ENCODE data around the gene ANO10. TPM values are rescaled to one million over a fixed set of nuclear protein-coding genes. Genes with fewer than 3 reads are reported as not detected.

ANO10 gene
- total RNA-seq, 4 donors from 2014 or later: 20.9 to 70.5 (median 48.0) TPM

DNA sequence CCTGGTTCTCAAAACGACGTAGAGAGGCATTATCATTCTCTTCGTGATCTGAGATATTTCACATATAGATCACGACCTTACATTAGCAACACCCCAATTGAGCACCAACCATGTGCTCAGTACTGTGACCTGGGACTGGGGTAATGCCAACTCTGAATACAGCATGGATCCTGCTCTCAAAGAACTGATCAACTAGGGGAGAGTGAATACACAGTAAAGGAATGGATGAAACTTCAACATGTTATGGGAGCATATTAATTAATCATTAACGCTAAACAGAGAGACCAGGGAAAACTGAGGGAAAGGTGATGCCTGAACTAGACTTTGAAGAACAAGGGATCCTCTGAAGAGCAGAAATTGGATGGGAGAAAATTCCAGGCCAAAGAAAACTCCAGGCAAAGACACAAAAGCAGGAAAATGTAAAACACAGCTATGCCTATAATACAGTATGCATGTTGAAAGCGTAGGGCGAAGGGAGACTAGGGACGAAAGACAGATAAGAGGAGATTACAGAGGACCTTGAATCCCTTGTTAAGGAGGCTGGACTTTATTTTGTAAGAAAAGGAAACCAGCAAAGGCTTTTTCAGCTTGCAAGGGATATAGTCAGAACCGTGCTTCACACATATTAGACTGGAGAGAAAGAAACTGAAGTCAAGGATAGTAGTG, 105.7 kb downstream of the ANO10 start:
- 90% methylated on average over 7 to 9 of the region's 9 CpGs for whole genome bisulfite sequencing, 2 donors (ENCODE audit: low coverage in 1 of 2)
- Histone ChIP-seq H3K27ac (no peak overlapping the region), H3K9me3 (peaks cover 0 to 11% of the 10 kb centered on the region in 2 donors), H3K27me3 (no peaks in the 10 kb centered on the region), H3K4me1 (no peaks in the 10 kb centered on the region), H3K36me3 (peaks cover 0 to 3% (median 0%) of the 10 kb centered on the region in 4 donors), H3K4me3 (no peak overlapping the region)
- DNase-seq: no peak
- in situ Hi-C loops (cut with MboI; ENCODE audit: low pct_ligation_motif_present in 1 of 4, low pct_unique_long_range_greater_than_20kb in 1 of 4, low sequenced_read_pairs in 3 of 4) (loop anchor here (25.0 kb wide), 2 partner anchors 354 to 554 kb away; no protein-coding TSS in a partner anchor), intact Hi-C loops (cut with DNase I; ENCODE audit: low total_unique reads) (no loop called here)
- no peak for TF ChIP-seq EP300 (IDR thresholded peaks at IDR 0.05; ENCODE audit: low read depth)
- TF ChIP-seq POLR2A (IDR thresholded peaks at IDR 0.05): no peak
- TF ChIP-seq POLR2AphosphoS5 (IDR thresholded peaks at IDR 0.05): no peak
- TF ChIP-seq, protein P1, sequence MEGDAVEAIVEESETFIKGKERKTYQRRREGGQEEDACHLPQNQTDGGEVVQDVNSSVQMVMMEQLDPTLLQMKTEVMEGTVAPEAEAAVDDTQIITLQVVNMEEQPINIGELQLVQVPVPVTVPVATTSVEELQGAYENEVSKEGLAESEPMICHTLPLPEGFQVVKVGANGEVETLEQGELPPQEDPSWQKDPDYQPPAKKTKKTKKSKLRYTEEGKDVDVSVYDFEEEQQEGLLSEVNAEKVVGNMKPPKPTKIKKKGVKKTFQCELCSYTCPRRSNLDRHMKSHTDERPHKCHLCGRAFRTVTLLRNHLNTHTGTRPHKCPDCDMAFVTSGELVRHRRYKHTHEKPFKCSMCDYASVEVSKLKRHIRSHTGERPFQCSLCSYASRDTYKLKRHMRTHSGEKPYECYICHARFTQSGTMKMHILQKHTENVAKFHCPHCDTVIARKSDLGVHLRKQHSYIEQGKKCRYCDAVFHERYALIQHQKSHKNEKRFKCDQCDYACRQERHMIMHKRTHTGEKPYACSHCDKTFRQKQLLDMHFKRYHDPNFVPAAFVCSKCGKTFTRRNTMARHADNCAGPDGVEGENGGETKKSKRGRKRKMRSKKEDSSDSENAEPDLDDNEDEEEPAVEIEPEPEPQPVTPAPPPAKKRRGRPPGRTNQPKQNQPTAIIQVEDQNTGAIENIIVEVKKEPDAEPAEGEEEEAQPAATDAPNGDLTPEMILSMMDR (IDR thresholded peaks at IDR 0.05): no peak

DNA sequence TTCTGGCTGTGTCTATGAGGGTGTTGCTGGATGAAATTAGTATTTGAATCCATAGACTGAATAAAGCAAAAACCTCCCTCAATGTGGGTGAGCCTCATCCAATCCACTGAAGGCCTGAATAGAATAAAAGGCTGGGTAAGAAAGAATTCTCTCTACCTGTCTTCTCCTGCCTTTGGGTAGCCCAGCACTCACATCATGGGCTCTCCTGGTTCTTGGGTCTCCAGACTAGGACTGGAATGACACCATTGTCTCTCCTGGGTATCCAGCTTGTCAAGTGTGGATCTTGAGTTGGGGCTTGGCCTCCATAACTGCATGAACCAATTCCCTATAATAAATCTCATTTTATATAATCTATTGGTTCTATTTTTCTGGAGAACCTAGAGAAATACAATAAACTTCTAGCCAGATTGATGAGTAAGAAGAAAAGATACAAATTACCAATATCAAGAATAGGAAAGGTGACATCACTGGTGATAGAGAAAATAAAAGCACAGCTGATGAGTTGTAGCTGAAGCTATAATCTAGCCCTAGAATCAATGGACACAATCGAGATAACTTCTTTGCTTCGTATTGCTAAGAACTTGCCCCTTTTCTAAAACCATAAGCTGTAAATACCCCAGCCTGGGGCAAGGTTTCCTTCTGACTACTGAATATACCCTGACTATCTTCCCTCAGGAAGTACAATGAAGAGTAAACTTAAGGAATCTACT, 106.4 kb downstream of the ANO10 start:
- H3K4me3 ChIP-seq: no peak overlapping the region
- DNase-seq: no peak
- H3K27ac ChIP-seq: no peak overlapping the region
- no peaks in the 10 kb centered on the region for H3K36me3 ChIP-seq
- no peaks in the 10 kb centered on the region for H3K27me3 ChIP-seq
- intact Hi-C loops (cut with DNase I; ENCODE audit: low total_unique reads): no loop called here
- no peaks in the 10 kb centered on the region for H3K4me1 ChIP-seq
- WGBS, 2 donors (ENCODE audit: low coverage in 1 of 2): 77 to 81% methylated on average over 2 of the region's 2 CpGs
- TF ChIP-seq, protein P1 (IDR thresholded peaks at IDR 0.05): no peak
- no peak for TF ChIP-seq POLR2A (IDR thresholded peaks at IDR 0.05)
- no peak for TF ChIP-seq EP300 (IDR thresholded peaks at IDR 0.05; ENCODE audit: low read depth)
- TF ChIP-seq POLR2AphosphoS5 (IDR thresholded peaks at IDR 0.05): no peak
- in situ Hi-C loops (cut with MboI; ENCODE audit: low pct_ligation_motif_present in 1 of 4, low pct_unique_long_range_greater_than_20kb in 1 of 4, low sequenced_read_pairs in 3 of 4): loop anchor here (25.0 kb wide), 2 partner anchors 353 to 553 kb away; no protein-coding TSS in a partner anchor
- peaks cover 0 to 11% of the 10 kb centered on the region in 2 donors for H3K9me3 ChIP-seq

DNA sequence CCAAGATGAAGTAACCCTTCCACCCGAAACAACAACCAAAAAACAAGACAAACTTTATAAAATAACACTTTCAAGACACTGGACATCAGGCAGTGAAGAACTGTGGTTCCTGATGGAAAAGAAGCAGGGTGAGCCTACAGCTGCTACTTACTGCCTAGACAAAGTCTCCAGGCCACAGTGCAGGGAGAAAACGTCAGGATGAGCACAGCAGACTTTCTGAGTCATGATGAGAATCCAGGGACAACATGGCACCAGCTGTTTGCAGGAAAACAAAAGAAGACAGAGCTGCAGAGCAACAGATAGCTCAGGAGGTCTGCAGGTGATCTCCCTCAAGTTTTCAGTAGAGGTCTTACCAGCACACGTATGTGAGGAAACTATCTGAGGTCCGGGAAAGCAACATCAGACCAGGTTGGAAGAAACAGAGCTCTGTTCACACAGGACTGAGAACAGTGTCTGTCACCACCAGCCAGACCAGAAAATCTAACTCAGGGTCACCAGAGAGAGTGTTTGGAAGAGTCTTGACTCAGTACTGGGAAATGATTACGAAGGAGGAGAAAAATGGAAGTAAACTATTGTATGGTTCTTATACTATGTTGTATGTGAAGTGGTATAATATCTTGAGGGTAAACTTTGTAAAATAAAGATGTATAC, 108.9 kb downstream of the ANO10 start:
- H3K9me3 ChIP-seq: no peaks in the 10 kb centered on the region
- no peaks in the 10 kb centered on the region for H3K36me3 ChIP-seq
- WGBS, 2 donors (ENCODE audit: low coverage in 1 of 2): 85 to 88% methylated on average over 3 to 5 of the region's 5 CpGs
- TF ChIP-seq, protein P1 (IDR thresholded peaks at IDR 0.05): no peak
- TF ChIP-seq POLR2A (IDR thresholded peaks at IDR 0.05): no peak
- TF ChIP-seq EP300 (IDR thresholded peaks at IDR 0.05; ENCODE audit: low read depth): no peak
- TF ChIP-seq POLR2AphosphoS5 (IDR thresholded peaks at IDR 0.05): no peak
- in situ Hi-C loops (cut with MboI; ENCODE audit: low pct_ligation_motif_present in 1 of 4, low pct_unique_long_range_greater_than_20kb in 1 of 4, low sequenced_read_pairs in 3 of 4) (loop anchor here (25.0 kb wide), 2 partner anchors 351 to 551 kb away; no protein-coding TSS in a partner anchor), intact Hi-C loops (cut with DNase I; ENCODE audit: low total_unique reads) (no loop called here)
- no peak overlapping the region for H3K4me3 ChIP-seq
- no peak for DNase-seq
- H3K27me3 ChIP-seq: no peaks in the 10 kb centered on the region
- no peaks in the 10 kb centered on the region for H3K4me1 ChIP-seq
- no peak overlapping the region for H3K27ac ChIP-seq

DNA sequence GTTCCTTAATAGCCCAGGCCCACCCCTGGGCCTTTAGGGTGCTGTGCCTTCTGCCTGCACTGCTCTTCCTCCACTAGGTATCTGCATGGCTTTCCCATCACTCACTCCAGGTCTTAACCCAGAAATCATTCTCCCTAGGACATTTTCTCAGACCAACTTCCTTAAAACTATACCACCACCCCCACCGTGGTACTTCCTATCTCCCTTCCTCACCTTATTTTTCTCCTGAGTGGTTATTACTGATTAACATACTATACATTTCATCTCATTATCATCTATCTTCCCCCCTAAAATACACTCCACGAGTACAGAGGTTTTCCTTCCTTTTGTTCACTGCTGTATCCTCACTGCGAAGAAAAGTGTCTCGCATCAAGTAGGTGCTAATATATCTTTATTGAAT, 115.2 kb downstream of the ANO10 start:
- intact Hi-C loops (cut with DNase I; ENCODE audit: low total_unique reads): no loop called here
- H3K4me1 ChIP-seq: no peaks in the 10 kb centered on the region
- in situ Hi-C loops (cut with MboI; ENCODE audit: low pct_ligation_motif_present in 1 of 4, low pct_unique_long_range_greater_than_20kb in 1 of 4, low sequenced_read_pairs in 3 of 4): loop anchor here (10.0 to 25.0 kb wide), 4 partner anchors 282 to 544 kb away; no protein-coding TSS in a partner anchor
- 70 to 73% methylated on average over 4 of the region's 4 CpGs for WGBS, 2 donors (ENCODE audit: low coverage in 1 of 2)
- no peaks in the 10 kb centered on the region for H3K27me3 ChIP-seq
- no peaks in the 10 kb centered on the region for H3K9me3 ChIP-seq
- no peaks in the 10 kb centered on the region for H3K36me3 ChIP-seq
- TF ChIP-seq POLR2AphosphoS5 (IDR thresholded peaks at IDR 0.05) (no peak), EP300 (IDR thresholded peaks at IDR 0.05; ENCODE audit: low read depth) (no peak), POLR2A (IDR thresholded peaks at IDR 0.05) (no peak)
- TF ChIP-seq, protein P1 (IDR thresholded peaks at IDR 0.05): no peak
- H3K4me3 ChIP-seq: no peak overlapping the region
- no peak overlapping the region for H3K27ac ChIP-seq
- DNase-seq: no peak
